Thyroid gland (tissue), 4 donors: ENCODE measurements around the gene PAK6. TPM values are rescaled to one million over a fixed set of nuclear protein-coding genes. Genes with fewer than 3 reads are reported as not detected.

ENCODE experiments used
- DNase-seq, 2 donors: peaks; one replicate each; pipeline ENCODE4 v3.0.0-alpha.2; 2019
- H3K27ac ChIP-seq, 3 donors: fragments of 200-600 bp; sonication (generic); 1 replicate in 2 of 3; 2 replicates in 1 of 3; pipeline ENCODE4 v1.5.1; 2016 to 2019; ENCODE audit warnings: mild to moderate bottlenecking in 1 of 3, moderate library complexity in 1 of 3
- H3K27me3 ChIP-seq: fragments of 200-600 bp; sonication (generic); one replicate; pipeline ENCODE4 v1.5.1; 2019
- H3K36me3 ChIP-seq, 2 donors: fragments of 200-600 bp; sonication (generic); one replicate each; pipeline ENCODE4 v1.5.1; 2016 to 2019
- H3K4me1 ChIP-seq, 2 donors: fragments of 200-600 bp; sonication (generic); one replicate each; pipeline ENCODE4 v1.5.1; 2017 to 2019
- H3K4me3 ChIP-seq, 3 donors: fragments of 200-600 bp; sonication (generic); replicated peaks in 1 of 3; 1 replicate in 2 of 3; 2 replicates in 1 of 3; pipeline ENCODE4 v1.5.1; 2016; ENCODE audit warnings: mild to moderate bottlenecking in 1 of 3
- H3K9me3 ChIP-seq: fragments of 200-600 bp; sonication (generic); one replicate; pipeline ENCODE4 v1.5.1; 2017
- POLR2A ChIP-seq, 2 donors: fragments of 450-650 bp; IDR thresholded peaks; one replicate each; pipeline ENCODE4 v1.6.1; 2017; ENCODE audit warnings: antibody characterized with exemption in 2 of 2, mild to moderate bottlenecking in 2 of 2, moderate library complexity in 1 of 2
- WGBS, 2 donors: methylation state at CpG; one replicate each; pipeline ENCODE4 v1.1.5; 2017; 5-methylcytosine and 5-hydroxymethylcytosine counted together
- intact Hi-C: fragments of 100-400 bp; cut with DNase I; formaldehyde crosslinking; loops from one replicate; pipeline ENCODE4 v1.15.1; 2023
- total RNA-seq, 4 donors: library from RNA; depleted of rRNA; stranded (reverse); fragments of >200 nt; gene quantifications; one replicate each; pipeline ENCODE4 v1.2.3, GENCODE V29; 2016
- TF ChIP-seq, protein P1 (sequence below), 6 experiments: fragments of 200-600 bp in 3 of 6; fragments of 450-650 bp in 3 of 6; sonication (generic) in 3 of 6; IDR thresholded peaks; one replicate each; pipeline ENCODE4 v1.5.1; 2016 to 2019; ENCODE audit warnings: antibody characterized with exemption in 6 of 6, mild to moderate bottlenecking in 2 of 6, inconsistent platforms in 1 of 6, moderate library complexity in 1 of 6

The PAK6 gene
- total RNA-seq, 4 donors from 2014 or later: 33.9 to 63.4 (median 43.9) TPM

DNA sequence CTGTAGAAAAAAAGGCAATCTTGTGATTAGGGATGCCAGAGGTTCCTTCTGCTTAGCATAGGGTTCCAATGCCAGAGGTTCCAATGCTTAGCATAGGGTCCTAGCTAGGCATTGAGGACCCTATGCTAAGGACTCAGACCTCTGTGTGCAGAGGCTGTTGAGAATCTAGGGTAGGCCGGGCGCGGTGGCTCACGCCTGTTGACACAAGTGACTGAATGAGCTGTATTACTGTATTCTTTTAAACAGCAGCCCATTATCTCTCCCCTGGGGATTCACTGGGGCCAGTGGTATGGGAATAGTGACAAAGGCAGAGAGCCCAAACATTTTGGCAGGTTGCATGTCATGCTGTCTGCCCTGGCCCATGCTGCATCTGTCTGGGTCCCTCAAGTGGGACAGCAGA, 16.2 kb downstream of the PAK6 start:
- TF ChIP-seq, protein P1, sequence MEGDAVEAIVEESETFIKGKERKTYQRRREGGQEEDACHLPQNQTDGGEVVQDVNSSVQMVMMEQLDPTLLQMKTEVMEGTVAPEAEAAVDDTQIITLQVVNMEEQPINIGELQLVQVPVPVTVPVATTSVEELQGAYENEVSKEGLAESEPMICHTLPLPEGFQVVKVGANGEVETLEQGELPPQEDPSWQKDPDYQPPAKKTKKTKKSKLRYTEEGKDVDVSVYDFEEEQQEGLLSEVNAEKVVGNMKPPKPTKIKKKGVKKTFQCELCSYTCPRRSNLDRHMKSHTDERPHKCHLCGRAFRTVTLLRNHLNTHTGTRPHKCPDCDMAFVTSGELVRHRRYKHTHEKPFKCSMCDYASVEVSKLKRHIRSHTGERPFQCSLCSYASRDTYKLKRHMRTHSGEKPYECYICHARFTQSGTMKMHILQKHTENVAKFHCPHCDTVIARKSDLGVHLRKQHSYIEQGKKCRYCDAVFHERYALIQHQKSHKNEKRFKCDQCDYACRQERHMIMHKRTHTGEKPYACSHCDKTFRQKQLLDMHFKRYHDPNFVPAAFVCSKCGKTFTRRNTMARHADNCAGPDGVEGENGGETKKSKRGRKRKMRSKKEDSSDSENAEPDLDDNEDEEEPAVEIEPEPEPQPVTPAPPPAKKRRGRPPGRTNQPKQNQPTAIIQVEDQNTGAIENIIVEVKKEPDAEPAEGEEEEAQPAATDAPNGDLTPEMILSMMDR (IDR thresholded peaks at IDR 0.05): no peak
- TF ChIP-seq POLR2A (IDR thresholded peaks at IDR 0.05): no peak
- Histone ChIP-seq H3K27ac (no peak overlapping the region), H3K4me3 (no peak overlapping the region), H3K9me3 (no peaks in the 10 kb centered on the region), H3K4me1 (peaks cover 11 to 26% of the 10 kb centered on the region in 2 donors), H3K27me3 (no peaks in the 10 kb centered on the region), H3K36me3 (no peaks in the 10 kb centered on the region)
- 91 to 96% methylated on average over 4 of the region's 4 CpGs for WGBS, 2 donors
- DNase-seq: no peak
- intact Hi-C loops: no loop called here

DNA sequence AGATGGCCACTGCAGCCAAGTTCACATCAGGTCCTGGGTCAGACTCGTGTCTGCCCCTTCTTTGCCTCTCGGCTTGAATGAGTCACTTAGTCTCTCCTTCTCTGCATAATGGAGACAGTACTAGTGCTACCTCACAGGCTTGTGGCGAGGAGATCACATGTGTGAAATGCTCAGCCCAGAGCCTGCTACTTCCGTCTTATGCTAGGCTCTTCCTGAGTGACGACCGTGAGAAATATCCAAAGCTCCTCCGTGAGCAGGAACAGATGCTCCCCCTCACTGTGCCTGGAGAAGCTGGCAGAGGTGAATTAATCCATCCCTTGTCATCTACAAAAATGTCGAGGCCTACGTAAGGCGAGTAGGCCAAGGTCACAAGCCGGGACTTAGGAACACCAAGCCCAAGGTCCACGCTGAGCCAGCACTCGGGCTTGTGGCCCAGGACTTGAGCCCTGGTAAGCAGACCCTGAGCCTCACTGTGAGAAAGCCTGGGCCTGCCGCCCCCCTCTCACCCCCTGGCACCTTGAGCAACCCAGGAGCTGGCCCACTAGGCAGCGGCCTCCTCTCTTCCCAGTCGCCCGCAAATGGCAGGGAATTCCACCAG, 17.9 kb downstream of the PAK6 start:
- intact Hi-C loops: no loop called here
- no peak for DNase-seq
- TF ChIP-seq, protein P1 (IDR thresholded peaks at IDR 0.05): no peak
- TF ChIP-seq POLR2A (IDR thresholded peaks at IDR 0.05): no peak
- Histone ChIP-seq H3K4me1 (peaks cover 11 to 26% of the 10 kb centered on the region in 2 donors), H3K27ac (no peak overlapping the region), H3K36me3 (no peaks in the 10 kb centered on the region), H3K9me3 (no peaks in the 10 kb centered on the region), H3K27me3 (no peaks in the 10 kb centered on the region), H3K4me3 (no peak overlapping the region)
- WGBS, 2 donors: 91 to 94% methylated on average over 12 to 15 of the region's 17 CpGs

DNA sequence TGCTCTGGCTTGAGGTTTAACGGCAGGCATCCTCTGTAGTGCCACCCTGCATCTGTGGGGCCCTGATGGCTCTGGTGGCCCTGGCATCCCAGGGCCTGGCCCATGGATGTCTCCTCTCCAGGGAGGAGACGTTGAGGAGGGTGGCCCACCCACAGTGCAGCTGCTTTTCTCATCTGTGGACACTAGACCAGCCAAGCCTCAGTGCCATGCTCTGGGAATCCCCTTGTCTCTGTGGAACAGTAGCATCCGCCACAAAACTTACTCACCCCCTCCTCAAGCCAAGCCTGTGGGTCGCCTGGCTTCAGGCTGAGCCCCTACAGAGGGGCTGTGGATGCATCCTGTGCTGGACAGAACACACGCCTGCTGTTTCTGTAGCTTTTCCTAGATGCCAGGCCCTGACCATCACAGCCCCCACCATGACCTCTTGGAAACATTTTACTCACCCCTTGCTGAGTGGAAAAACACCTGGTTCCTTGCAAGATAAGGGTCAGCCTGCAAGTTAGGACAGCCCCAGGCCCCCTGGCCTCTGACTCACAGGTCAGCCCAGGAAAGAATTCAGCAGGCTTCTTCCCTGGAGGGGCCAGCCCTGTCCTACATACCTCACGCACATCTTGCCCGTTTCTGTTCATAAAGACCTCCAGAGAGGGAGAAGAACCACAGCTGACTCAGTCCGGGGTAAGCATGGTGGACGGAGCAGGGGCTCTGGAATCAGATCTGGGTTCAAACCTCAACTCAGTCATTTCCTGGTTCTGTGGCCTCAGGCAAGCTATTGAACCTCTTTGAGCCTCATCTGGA, 19.0 kb downstream of the PAK6 start:
- Histone ChIP-seq H3K9me3 (no peaks in the 10 kb centered on the region), H3K4me3 (no peak overlapping the region), H3K4me1 (peaks cover 18 to 27% of the 10 kb centered on the region in 2 donors), H3K27ac (no peak overlapping the region), H3K27me3 (no peaks in the 10 kb centered on the region), H3K36me3 (no peaks in the 10 kb centered on the region)
- TF ChIP-seq, protein P1 (IDR thresholded peaks at IDR 0.05): no peak
- TF ChIP-seq POLR2A (IDR thresholded peaks at IDR 0.05): no peak
- no peak for DNase-seq
- 87 to 88% methylated on average over 9 of the region's 9 CpGs for whole genome bisulfite sequencing, 2 donors
- intact Hi-C loops: no loop called here

DNA sequence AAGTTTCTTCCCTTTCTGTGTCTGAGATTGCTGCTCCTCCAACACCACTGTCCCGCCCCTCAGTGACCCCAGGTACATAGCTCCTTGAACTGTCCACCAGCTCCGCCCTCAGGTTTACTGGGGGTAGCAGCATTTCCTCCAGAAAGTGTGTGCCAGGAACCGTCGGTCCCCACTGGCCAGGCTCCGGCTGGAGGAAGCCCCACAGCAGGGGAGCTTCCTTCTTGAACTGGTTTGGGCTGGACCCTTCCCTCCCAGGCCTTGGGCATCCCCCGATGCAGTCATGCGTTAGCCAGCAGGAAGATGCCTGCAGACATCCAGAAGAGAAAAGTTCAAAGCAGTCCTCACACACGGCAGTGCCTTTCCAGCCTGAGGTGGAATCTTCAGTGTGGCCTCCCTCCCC, 19.7 kb downstream of the PAK6 start:
- Histone ChIP-seq H3K36me3 (no peaks in the 10 kb centered on the region), H3K9me3 (no peaks in the 10 kb centered on the region), H3K4me1 (peaks cover 19 to 29% of the 10 kb centered on the region in 2 donors), H3K4me3 (no peak overlapping the region), H3K27ac (no peak overlapping the region), H3K27me3 (no peaks in the 10 kb centered on the region)
- no peak for TF ChIP-seq POLR2A (IDR thresholded peaks at IDR 0.05)
- TF ChIP-seq, protein P1 (IDR thresholded peaks at IDR 0.05): no peak
- WGBS, 2 donors: 66 to 72% methylated on average over 5 to 8 of the region's 8 CpGs
- intact Hi-C loops: no loop called here
- no peak for DNase-seq

DNA sequence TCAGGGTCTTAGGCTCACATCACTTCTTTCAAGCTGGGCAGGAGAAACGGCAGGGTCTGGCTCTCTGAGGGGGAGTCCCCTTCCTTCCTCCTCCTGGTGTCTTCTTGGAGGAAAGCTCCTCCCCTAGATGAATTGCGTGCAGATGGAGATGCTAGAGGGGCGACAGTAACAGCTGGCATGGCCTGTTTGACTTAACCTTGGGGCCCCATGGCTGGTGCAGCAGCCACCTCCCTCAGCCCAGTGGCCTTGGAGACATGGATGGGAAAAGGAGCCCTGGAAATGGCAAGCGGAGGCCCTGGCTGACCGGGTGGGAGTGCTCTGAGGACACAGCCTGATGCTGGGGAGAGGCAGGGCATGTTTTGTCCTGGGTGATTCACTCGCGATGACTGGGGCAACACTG, 20.2 kb downstream of the PAK6 start:
- no peaks in the 10 kb centered on the region for H3K27me3 ChIP-seq
- no peaks in the 10 kb centered on the region for H3K9me3 ChIP-seq
- H3K27ac ChIP-seq: no peak overlapping the region
- intact Hi-C loops: no loop called here
- DNase-seq: no peak
- H3K4me3 ChIP-seq: no peak overlapping the region
- no peaks in the 10 kb centered on the region for H3K36me3 ChIP-seq
- H3K4me1 ChIP-seq: peaks cover 19 to 29% of the 10 kb centered on the region in 2 donors
- TF ChIP-seq, protein P1 (IDR thresholded peaks at IDR 0.05): no peak
- 75 to 78% methylated on average over 7 of the region's 7 CpGs for WGBS, 2 donors
